HEK293 (cell line): Measurements from ENCODE around the gene TOPBP1.

ENCODE experiments used
- CTCF ChIA-PET: fragments of 350-600 bp; formaldehyde crosslinking; extraction: SDS; loops from one replicate; lab custom pipeline; 2021; ENCODE audit warnings: antibody characterized with exemption; lab: Yijun Ruan, JAX
- POLR2A ChIA-PET: fragments of 300-600 bp; formaldehyde crosslinking; extraction: SDS; loops from one replicate; lab custom pipeline; 2020; ENCODE audit warnings: antibody characterized with exemption, inconsistent platforms; lab: Yijun Ruan, JAX
- H3K27ac ChIP-seq: fragments of 200-500 bp; sonication (Bioruptor generic); 2 replicates; pipeline ENCODE4 v1.5.1; 2014; ENCODE audit warnings: low read depth, low read length, control low read depth, inconsistent platforms; ENCODE audit errors: extremely low read depth
- H3K36me3 ChIP-seq, 2 experiments: fragments of 200-500 bp in 1 of 2; sonication (Bioruptor generic) in 1 of 2; 1 replicate in 1 of 2; 2 replicates in 1 of 2; pipeline ENCODE4 v1.5.1; 2014 to 2017; ENCODE audit warnings: inconsistent platforms in 2 of 2, low read length in 2 of 2; ENCODE audit not compliant: control insufficient read depth in 2 of 2, insufficient read depth in 1 of 2
- H3K4me1 ChIP-seq: fragments of 200-500 bp; sonication (Bioruptor generic); 2 replicates; pipeline ENCODE4 v1.5.1; 2014; ENCODE audit warnings: mild to moderate bottlenecking, low read length, inconsistent platforms; ENCODE audit not compliant: control insufficient read depth, insufficient read depth
- H3K4me3 ChIP-seq: 2 replicates; pipeline ENCODE4 v1.5.1; 2011; ENCODE audit warnings: low read depth, mild to moderate bottlenecking, control low read depth, low read length, moderate library complexity
- H3K9me3 ChIP-seq: fragments of 200-500 bp; sonication (Bioruptor generic); 2 replicates; pipeline ENCODE4 v1.5.1; 2014; ENCODE audit warnings: low read depth, low read length, inconsistent platforms; ENCODE audit not compliant: control insufficient read depth, insufficient read depth
- BCL11B ChIP-seq: fragments of 450-650 bp; formaldehyde crosslinking; IDR thresholded peaks from 2 replicates; pipeline ENCODE4 v1.5.1; 2016; ENCODE audit warnings: low read depth, missing biosample characterization, missing genetic modification characterization
- FEZF1 ChIP-seq: fragments of 450-650 bp; formaldehyde crosslinking; IDR thresholded peaks from 2 replicates; pipeline ENCODE4 v1.5.1; 2016; ENCODE audit warnings: missing biosample characterization, missing genetic modification characterization
- KLF8 ChIP-seq: fragments of 450-650 bp; formaldehyde crosslinking; IDR thresholded peaks from 2 replicates; pipeline ENCODE4 v1.5.1; 2016; ENCODE audit warnings: missing biosample characterization, missing genetic modification characterization
- PRDM6 ChIP-seq: fragments of 450-650 bp; formaldehyde crosslinking; IDR thresholded peaks from 2 replicates; pipeline ENCODE4 v1.5.1; 2017; ENCODE audit warnings: missing biosample characterization, missing genetic modification characterization
- REST ChIP-seq: fragments of 450-650 bp; formaldehyde crosslinking; IDR thresholded peaks from 2 replicates; pipeline ENCODE4 v1.5.1; 2016; ENCODE audit warnings: missing biosample characterization, missing genetic modification characterization
- WT1 ChIP-seq: fragments of 450-650 bp; formaldehyde crosslinking; IDR thresholded peaks from 2 replicates; pipeline ENCODE4 v1.5.1; 2016; ENCODE audit warnings: missing biosample characterization, missing genetic modification characterization
- ZBTB48 ChIP-seq: fragments of 450-650 bp; formaldehyde crosslinking; IDR thresholded peaks from 2 replicates; pipeline ENCODE4 v1.5.1; 2016; ENCODE audit warnings: missing biosample characterization, missing genetic modification characterization
- ZNF121 ChIP-seq: fragments of 450-650 bp; formaldehyde crosslinking; IDR thresholded peaks from 2 replicates; pipeline ENCODE4 v1.5.1; 2016; ENCODE audit warnings: missing biosample characterization, missing genetic modification characterization
- ZNF146 ChIP-seq: fragments of 450-650 bp; formaldehyde crosslinking; IDR thresholded peaks from 2 replicates; pipeline ENCODE4 v1.5.1; 2016; ENCODE audit warnings: missing biosample characterization, missing genetic modification characterization
- ZNF341 ChIP-seq: fragments of 450-650 bp; formaldehyde crosslinking; IDR thresholded peaks from 2 replicates; pipeline ENCODE4; 2016; ENCODE audit warnings: low read depth, missing biosample characterization, missing genetic modification characterization
- ZNF366 ChIP-seq: fragments of 450-650 bp; formaldehyde crosslinking; conservative IDR thresholded peaks from 2 replicates; pipeline ENCODE4 v1.5.1; 2016; ENCODE audit warnings: missing biosample characterization, missing genetic modification characterization
- ZNF548 ChIP-seq: fragments of 450-650 bp; formaldehyde crosslinking; IDR thresholded peaks from 2 replicates; pipeline ENCODE4 v1.5.1; 2016; ENCODE audit warnings: missing biosample characterization, missing genetic modification characterization
- ZNF610 ChIP-seq: fragments of 450-650 bp; formaldehyde crosslinking; IDR thresholded peaks from 2 replicates; pipeline ENCODE4 v1.5.1; 2016; ENCODE audit warnings: missing biosample characterization, missing genetic modification characterization, borderline replicate concordance
- ZNF639 ChIP-seq: fragments of 450-650 bp; formaldehyde crosslinking; IDR thresholded peaks from 2 replicates; pipeline ENCODE4 v1.5.1; 2016; ENCODE audit warnings: missing biosample characterization, missing genetic modification characterization
- ZNF645 ChIP-seq: fragments of 450-650 bp; formaldehyde crosslinking; IDR thresholded peaks from 2 replicates; pipeline ENCODE4; 2016; ENCODE audit warnings: missing biosample characterization, missing genetic modification characterization
- ZNF664 ChIP-seq: fragments of 450-650 bp; formaldehyde crosslinking; IDR thresholded peaks from 2 replicates; pipeline ENCODE4 v1.5.1; 2016; ENCODE audit warnings: missing biosample characterization, missing genetic modification characterization
- ZNF843 ChIP-seq: fragments of 450-650 bp; formaldehyde crosslinking; IDR thresholded peaks from 2 replicates; pipeline ENCODE4 v1.5.1; 2016; ENCODE audit warnings: missing biosample characterization, missing genetic modification characterization
- ZSCAN30 ChIP-seq: fragments of 450-650 bp; IDR thresholded peaks from 2 replicates; pipeline ENCODE4 v1.5.1; 2018; ENCODE audit warnings: missing biosample characterization, mild to moderate bottlenecking, missing genetic modification characterization, moderate library complexity

TOPBP1 gene

GRCh38 chr3:133644768-133645167 lies 17.0 kb downstream of the TOPBP1 start (continued):
- TF ChIP-seq PRDM6 (peak; percentile 66), FEZF1 (tag by site-specific recombination) (peak; percentile 77), ZNF843 (0 out of 2 replicates have a peak, but pooled peaks have one; percentile 20)

- POLR2A ChIA-PET: no interaction called here
- Histone ChIP-seq H3K36me3 (peaks cover 56 to 90% of the 10 kb centered on the region in 2 experiments), H3K27ac (no peak overlapping the region), H3K4me3 (no peak overlapping the region), H3K4me1 (no peaks in the 10 kb centered on the region), H3K9me3 (no peaks in the 10 kb centered on the region)
- no peak for TF ChIP-seq ZSCAN30 (tag by site-specific recombination)
- TF ChIP-seq ZNF121 (tag by site-specific recombination): no peak
- TF ChIP-seq ZNF664 (tag by site-specific recombination): no peak
- no peak for TF ChIP-seq ZNF146
- no peak for TF ChIP-seq ZNF548 (tag by site-specific recombination)
- TF ChIP-seq BCL11B (tag by site-specific recombination): no peak
- no peak for TF ChIP-seq REST (tag by site-specific recombination)
- no peak for TF ChIP-seq WT1 (tag by site-specific recombination)
- no peak for TF ChIP-seq ZNF366
- no peak for TF ChIP-seq ZBTB48
- TF ChIP-seq ZNF341: no peak
- TF ChIP-seq ZNF645 (tag by site-specific recombination): no peak
- no peak for TF ChIP-seq ZNF610 (tag by site-specific recombination)
- CTCF ChIA-PET: no interaction called here
Observed at GRCh38 chr3:133643611-133644010, 18.1 kb downstream of the TOPBP1 start.

- H3K9me3 ChIP-seq: no peaks in the 10 kb centered on the region
- no peaks in the 10 kb centered on the region for H3K4me1 ChIP-seq
- H3K27ac ChIP-seq: no peak overlapping the region
- peaks cover 47 to 90% of the 10 kb centered on the region in 2 experiments for H3K36me3 ChIP-seq
- ChIA-PET POLR2A (no interaction called here), CTCF (no interaction called here)
- H3K4me3 ChIP-seq: no peak overlapping the region
- no peak for TF ChIP-seq KLF8 (tag by site-specific recombination)
- TF ChIP-seq ZNF639: no peak
Observed at GRCh38 chr3:133641254-133641653, 20.5 kb downstream of the TOPBP1 start.
